Measurements from ENCODE around the gene GSTM4. TPM values are rescaled to one million over a fixed set of nuclear protein-coding genes. Genes with fewer than 3 reads are reported as not detected.

GSTM4 gene
- total and polyA plus RNA-seq, 12 donors: 22.8 to 62.1 (median 41.8) TPM

DNA sequence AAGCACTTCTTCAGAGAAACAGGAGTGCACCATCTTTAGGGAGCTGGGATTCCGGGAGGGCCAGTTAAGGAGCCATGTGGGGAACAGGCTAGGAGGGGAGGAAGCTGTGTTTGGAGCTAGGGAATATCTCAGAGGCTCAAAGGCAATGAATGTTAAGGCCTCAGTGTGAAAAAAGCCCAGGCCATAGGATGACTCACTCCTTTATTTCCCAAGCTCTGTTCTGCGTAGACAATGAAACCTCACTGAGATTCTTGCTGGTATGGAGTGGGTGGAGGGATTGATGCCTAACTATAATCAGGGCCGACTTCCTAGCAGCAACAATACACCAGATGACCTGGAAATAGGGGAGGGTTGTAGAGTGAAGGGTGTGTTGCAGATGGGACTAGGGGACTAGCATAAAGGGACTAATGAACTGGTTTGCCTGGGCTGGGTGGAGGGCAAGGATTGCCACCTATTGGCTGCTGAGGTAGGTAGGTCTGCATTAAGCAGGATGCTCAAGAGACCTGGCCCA is 38.6 kb upstream of the GSTM4 start:
- H3K4me1 ChIP-seq: peaks cover 2 to 82% (median 32%) of the 10 kb centered on the region in 9 donors
- intact Hi-C loops (cut with DNase I): no loop called here
- TF ChIP-seq, protein P1, sequence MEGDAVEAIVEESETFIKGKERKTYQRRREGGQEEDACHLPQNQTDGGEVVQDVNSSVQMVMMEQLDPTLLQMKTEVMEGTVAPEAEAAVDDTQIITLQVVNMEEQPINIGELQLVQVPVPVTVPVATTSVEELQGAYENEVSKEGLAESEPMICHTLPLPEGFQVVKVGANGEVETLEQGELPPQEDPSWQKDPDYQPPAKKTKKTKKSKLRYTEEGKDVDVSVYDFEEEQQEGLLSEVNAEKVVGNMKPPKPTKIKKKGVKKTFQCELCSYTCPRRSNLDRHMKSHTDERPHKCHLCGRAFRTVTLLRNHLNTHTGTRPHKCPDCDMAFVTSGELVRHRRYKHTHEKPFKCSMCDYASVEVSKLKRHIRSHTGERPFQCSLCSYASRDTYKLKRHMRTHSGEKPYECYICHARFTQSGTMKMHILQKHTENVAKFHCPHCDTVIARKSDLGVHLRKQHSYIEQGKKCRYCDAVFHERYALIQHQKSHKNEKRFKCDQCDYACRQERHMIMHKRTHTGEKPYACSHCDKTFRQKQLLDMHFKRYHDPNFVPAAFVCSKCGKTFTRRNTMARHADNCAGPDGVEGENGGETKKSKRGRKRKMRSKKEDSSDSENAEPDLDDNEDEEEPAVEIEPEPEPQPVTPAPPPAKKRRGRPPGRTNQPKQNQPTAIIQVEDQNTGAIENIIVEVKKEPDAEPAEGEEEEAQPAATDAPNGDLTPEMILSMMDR (IDR thresholded peaks at IDR 0.05): no peak
- H3K27ac ChIP-seq: peak overlapping the region in 6 of 10 donors; percentile 1 to 97 (median 38)
- 57 to 62% methylated on average over 3 of the region's 3 CpGs for WGBS, 2 donors
- H3K27me3 ChIP-seq: no peaks in the 10 kb centered on the region
- H3K36me3 ChIP-seq: no peaks in the 10 kb centered on the region
- DNase-seq (no peak), ATAC-seq (peak in 1 of 8 donors; percentile 7)
- H3K4me3 ChIP-seq: no peak overlapping the region
- no peaks in the 10 kb centered on the region for H3K9me3 ChIP-seq

DNA sequence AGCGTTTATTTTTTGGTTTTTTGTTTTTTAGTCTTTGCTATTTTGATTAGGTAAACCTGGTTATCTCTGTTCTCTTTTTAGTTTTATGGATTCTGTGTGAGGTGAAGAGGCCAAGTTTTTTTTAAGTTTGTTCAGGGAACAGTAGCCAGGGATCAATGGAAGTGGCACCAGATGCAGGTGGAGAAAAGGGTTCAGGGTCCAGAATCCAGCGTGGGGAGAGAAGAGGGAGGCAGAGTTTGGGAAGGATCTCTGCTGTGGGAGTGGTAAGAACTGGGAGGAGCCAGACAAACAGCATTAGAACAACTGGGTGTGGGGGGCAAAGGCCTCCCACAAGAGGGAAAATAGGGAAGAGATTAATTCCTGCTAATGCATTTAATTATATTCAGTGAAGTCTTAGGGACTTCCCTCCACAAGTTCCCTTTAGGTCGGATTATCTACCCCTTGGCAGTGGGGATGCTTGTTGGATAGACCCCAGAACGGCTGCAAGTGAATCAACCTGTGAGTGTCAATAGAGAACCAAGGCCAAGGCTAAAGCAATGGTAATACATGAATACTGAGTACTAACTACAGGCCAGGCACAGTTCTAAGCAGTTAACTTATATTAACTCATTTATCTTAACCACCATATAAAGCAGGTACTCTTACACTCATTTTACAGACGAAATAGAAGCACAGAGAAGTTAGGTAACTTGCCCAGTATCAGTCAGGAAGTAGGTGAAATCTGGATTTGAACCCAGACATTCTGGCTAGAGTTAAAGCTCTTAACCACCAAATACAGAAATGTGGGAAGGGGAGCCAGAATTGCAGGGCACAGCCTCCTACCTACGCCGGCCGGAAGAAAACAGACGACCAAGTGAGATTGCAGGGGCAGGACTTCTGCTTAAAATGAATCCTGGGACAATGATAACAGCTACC is 37.0 kb upstream of the GSTM4 start:
- H3K27me3 ChIP-seq: no peaks in the 10 kb centered on the region
- TF ChIP-seq, protein P1 (IDR thresholded peaks at IDR 0.05): no peak
- no peak for ATAC-seq
- DNase-seq: no peak
- H3K4me1 ChIP-seq: peaks cover 2 to 85% (median 46%) of the 10 kb centered on the region in 9 donors
- peak overlapping the region; percentile 45 to 77 (median 72) for H3K4me3 ChIP-seq
- intact Hi-C loops (cut with DNase I): no loop called here
- no peaks in the 10 kb centered on the region for H3K9me3 ChIP-seq
- WGBS, 2 donors: 52 to 53% methylated on average over 9 of the region's 9 CpGs
- no peaks in the 10 kb centered on the region for H3K36me3 ChIP-seq
- peak overlapping the region in 9 of 10 donors; percentile 46 to 97 (median 85) for H3K27ac ChIP-seq

- TF ChIP-seq, protein P1 (IDR thresholded peaks at IDR 0.05): no peak
- peak; percentile 54 to 82 (median 72) for ATAC-seq
- intact Hi-C loops (cut with DNase I): loop anchor here in 1 of 10 donors (5.0 kb wide), 1 partner anchor 72 kb away; the partner anchor contains the start of gene GNAI3
- Histone ChIP-seq H3K27me3 (no peaks in the 10 kb centered on the region), H3K36me3 (no peaks in the 10 kb centered on the region), H3K9me3 (no peaks in the 10 kb centered on the region), H3K4me3 (peak within 1 kb of the TSS; percentile 45 to 77 (median 72)), H3K4me1 (peaks cover 9 to 87% (median 54%) of the 10 kb centered on the region in 9 donors), H3K27ac (peak within 1 kb of the TSS; percentile 1 to 97 (median 84))
- peak; percentile 77 to 81 for DNase-seq
- WGBS, 2 donors: 0% methylated on average over 47 of the region's 47 CpGs
Observed at GRCh38 chr1:109619576-109620400, 36.1 kb upstream of the GSTM4 start, which contains the start of the genes AMPD2 and GNAT2. Gene AMPD2, plus strand, starts transcription at chr1:109619837. Its CDS starts 1,339 bp downstream, at chr1:109621176. Gene GNAT2, minus strand, starts transcription at chr1:109619616. Its CDS starts 6,746 bp downstream, at chr1:109612870.
